G401 (cell line): ENCODE data around the gene GADL1. TPM values are rescaled to one million over a fixed set of nuclear protein-coding genes. Genes with fewer than 3 reads are reported as not detected.
A peak's percentile ranks its signal among the peaks of the same experiment; 100 is the strongest.

Experiments used
- DNase-seq: peaks from one replicate; pipeline ENCODE4 v3.0.0-alpha.2; 2015; ENCODE audit warnings: low spot score
- in situ Hi-C: cut with HindIII; loops from 2 replicates; pipeline ENCODE4 v1.10.0; 2016; ENCODE audit warnings: low sequenced_read_pairs, mixed read lengths
- total RNA-seq: library from RNA; depleted of rRNA; stranded (reverse); fragments of >200 nt; shearing (Covaris generic); gene quantifications from 2 replicates; pipeline ENCODE4 v1.2.3, GENCODE V29; 2014

Gene GADL1
- total RNA-seq, 1 experiment from 2014 or later = not detected

DNA sequence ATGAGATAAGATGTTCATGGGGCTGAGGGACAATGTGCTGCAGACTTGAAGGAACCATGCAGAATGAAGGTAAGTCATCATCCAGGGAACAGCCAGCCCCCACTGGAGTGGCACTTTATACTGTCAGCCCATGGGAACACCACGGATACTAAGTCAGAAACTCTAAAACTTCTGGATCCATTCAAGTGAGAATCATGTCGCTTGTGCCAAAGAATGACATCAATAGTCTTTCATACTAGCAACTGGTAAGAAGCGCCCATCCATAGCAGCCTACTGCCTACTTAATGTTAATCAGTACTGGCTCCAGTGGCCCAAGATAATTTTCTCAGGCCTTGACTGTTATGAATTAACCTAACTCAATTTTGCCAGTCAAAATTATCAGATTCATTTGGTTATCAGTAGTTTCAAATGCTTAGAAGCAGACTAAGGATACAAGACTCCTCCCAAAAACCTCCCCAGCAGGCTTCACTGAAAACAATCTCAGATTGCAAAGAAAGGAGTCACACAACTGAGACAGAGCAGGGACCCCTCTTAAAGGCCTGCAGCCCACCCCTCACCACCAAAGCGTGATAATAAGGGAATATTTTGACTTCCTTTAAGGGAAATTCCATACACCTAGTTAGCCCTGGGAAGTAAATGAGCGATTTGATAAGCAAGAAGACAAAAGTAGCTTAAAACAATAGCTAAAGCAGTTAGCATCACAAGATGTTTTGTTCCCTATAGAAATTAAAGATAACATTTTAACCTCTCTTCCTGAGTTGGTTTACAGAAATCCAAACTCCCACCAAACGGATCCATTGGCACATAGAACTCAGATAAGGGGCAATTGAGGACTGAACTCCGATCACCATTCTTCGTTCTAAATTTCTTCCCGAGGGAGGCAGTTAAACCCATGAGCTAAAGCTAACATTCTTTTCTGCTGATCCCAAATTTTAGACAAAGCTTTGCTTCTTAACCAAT, 189.2 kb downstream of the GADL1 start:
- in situ Hi-C loops = no loop called here
- DNase-seq = no peak

DNA sequence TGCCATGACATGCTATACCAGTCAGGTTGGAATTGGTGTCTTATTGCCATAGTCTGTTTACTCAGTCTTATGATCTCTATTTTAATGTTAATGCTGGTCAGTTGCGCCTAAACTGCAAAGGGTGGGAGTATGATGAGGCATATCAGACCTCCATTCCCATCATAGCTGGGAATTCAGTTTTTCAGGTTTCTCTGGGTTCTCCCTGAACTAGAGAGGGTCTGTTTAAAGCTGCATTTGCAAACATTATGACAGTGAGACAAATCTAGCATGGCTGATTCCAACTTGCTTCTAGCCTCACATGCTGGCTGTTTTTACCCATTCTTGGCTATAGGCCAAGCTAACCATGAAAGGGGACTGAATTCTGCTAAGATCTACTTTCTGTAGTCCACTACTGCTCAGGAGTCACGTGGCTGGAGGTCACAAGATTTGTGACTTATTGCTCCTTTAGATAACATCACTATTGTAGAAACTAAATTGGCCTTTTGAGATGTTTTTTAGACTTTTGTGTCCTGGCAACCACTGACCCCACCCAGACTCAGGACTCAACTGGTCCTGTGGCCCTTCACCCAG, 191.5 kb downstream of the GADL1 start:
- in situ Hi-C loops = no loop called here
- DNase-seq = no peak

DNA sequence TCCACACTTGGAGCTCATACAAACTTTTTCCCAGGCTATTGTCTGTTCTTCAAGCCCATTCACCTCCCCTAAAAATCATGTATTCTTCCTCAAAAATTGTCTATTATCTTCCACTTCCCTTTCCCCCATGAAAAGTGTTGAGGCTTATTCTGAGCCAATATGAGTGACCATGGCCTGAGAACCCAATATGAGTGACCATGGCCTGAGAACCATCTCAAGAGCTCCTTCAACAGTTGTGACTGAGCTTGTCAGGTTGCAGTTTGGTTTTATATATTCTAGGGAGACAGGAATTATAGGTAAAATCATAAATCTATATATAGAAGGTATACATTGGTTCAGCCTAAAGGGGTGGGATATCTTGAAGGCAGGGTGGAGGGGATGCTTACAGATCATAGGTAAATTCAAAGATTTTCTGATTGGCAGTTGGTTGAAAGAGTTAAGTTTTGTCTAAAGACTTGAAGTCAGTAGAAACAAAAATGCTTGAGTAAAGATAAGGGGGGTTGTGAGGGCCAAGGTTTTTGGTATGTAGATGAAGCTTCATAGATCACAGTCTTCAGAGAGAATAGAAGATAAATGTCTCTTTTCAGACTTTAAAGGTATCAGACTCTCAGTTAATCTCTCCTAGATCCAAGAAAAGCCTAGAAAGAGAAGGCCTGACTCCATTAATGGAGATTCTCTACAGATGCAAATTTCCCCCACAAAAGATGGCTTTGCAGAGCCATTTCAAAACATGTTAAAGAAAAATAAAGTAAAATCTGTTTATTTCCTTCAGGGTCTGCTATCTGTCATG, 192.2 kb downstream of the GADL1 start:
- in situ Hi-C loops = no loop called here

DNA sequence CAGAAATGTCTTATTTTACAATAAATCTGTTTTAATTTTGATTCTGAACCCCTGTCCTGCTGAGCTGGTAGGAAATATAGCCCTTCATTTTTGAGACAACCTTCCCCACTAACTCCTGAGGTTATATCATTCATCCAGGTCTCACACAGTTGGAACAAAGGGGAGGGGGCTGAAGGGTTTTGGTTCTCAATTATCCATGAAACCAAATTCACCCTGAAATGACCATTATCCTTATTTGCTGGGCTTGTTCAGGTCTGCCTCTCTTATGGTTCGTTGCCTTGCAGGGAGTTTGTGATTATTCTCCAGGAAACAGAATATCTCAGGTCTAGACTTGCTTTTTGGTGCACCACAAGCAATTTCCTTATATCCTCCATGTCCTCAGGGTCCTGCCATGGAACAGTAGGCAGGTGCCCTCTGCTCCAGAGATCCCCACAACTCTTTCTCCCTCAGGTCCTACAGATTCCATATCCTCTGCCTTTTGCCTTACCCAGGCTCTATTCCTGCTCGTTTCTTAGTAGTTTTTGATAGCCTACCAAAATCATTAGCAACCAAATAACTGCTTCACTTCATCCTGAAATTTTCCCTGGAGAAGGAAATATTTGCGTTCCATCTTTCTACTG, 193.6 kb downstream of the GADL1 start:
- no peak for DNase-seq
- in situ Hi-C loops = no loop called here

More for the DNA sequence above, 192.2 kb downstream of the GADL1 start:
- no peak for DNase-seq

DNA sequence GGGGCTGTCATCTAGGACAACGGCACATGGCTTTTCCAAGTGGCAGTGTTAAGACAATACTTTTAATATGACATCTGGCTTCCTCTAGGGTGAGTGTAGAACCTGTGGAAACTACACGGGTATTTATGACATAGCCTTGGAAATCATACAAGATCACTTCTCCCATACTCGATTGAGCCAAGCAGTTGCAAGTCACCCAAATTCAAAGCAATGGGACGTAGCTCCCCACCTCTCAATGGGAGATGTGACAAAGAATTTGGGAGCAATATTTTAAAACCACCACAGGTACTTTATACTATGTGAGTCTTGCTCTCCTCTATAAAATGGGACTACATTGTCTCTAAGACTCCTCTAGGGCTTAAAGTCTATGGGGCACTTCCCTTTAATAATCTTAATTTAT, 194.5 kb downstream of the GADL1 start:
- in situ Hi-C loops = no loop called here
- DNase-seq = no peak

DNA sequence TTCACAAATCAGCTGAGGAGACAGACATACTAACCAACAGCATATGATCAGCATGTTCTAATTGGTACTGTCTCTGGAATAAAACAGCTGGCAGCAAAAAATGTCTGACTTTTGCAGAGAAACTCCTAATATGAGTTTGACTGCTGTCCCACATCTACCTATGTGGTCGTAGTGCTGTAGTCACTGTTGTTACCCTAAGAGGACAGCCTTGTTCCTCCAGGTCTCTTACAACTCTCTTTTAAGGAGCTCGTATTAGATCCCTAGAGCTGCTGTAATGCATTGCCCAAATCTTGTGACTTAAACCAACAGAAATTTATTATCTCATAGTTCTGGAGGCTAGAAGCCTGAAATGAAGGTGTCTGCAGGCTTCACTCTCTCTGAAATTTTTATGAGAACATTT, 195.9 kb downstream of the GADL1 start:
- in situ Hi-C loops = no loop called here
- DNase-seq = no peak

DNA sequence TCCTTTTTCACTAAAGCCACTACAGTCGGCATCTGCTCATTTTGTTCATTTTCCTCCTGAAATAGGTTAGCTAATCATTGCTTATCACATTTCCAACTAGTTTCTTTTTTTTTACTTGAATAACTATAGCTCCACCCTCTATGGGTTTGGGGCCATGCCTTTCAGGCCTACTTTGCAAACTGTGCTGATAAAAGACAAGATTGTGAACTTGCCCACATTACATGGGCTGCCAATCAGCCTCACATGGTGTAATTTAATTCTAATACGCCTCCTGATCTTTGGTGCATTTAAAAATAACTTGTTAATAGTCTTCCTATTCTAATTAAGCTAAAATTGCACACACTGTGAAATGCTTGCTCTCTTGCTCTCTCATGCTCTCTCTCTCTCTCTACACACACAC, 197.6 kb downstream of the GADL1 start:
- in situ Hi-C loops = no loop called here
- DNase-seq = no peak

DNA sequence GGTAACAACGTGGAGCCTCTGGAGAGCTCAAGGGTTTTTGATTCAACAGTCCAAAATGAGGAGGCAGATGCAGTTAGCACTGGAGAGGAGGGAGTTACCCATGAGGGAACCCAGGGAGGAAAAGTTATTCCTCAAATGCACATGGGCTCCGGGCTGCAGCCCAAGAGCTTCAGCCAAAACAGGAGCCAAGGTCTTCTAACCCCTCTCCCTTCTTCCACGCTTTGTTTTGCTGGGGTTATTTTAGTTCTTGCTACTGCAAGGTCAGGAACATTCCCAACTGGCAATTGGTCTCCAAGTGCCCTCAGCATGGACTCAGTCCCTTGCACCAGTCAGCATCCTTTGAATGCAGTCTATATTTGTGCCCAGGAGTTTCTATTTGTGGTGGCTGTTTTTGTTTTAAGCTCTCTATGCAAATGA, 198.1 kb downstream of the GADL1 start:
- peak; percentile 20 for DNase-seq
- in situ Hi-C loops = no loop called here

DNA sequence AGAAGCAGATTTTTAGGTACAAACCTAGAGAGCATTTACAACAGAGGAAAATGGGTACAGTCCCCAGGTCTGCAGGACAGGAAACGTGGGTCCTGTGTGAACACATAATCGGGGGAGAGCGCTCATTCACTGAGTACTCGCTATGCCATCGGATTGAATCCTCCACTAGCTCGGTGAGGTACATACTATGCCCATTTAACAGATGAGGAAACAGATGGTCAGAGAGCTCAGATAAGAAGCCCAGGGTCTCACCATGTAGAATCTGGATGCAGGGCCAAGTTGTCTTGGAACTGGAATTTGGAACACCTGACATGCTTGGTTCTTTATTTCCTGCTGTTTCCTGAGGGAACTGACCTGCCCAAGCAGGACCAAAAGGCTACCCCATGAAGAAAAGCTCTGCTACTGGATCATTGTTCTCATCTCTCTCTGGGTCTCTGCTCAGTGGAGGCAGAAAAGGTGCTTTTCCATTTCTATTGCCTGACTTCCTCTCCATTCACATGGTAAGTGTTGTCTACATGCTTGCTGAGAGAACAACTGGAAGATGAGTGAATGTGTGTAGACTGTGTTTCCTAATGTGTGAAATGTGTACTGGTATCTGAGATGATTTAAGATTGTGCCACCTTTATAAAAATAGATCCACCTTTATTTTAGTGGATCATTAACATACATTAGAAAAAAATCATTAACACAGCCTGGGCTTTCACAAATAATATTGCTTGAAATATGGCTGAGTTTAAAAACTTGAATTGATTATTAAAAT, 199.0 kb downstream of the GADL1 start:
- in situ Hi-C loops = no loop called here
- no peak for DNase-seq

DNA sequence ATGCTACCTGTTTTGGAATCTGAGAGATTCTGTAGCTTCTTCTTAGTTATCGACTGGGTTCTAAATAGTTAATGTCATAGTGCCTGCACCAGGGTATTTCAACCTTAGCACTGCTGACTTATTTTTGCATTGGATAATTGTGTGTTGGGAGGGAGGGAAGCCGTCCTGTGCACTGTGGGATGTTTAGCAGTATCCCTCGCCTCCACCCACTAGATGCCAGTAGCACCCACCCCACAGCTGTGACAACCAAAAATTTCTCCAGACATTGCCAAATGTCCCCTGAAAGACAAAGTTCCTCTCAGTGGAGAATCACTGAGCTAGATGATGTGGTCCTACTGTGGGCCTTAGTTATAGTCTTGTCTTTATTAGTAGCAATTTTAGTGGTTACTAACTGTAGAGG, 199.8 kb downstream of the GADL1 start:
- in situ Hi-C loops = no loop called here
- no peak for DNase-seq

DNA sequence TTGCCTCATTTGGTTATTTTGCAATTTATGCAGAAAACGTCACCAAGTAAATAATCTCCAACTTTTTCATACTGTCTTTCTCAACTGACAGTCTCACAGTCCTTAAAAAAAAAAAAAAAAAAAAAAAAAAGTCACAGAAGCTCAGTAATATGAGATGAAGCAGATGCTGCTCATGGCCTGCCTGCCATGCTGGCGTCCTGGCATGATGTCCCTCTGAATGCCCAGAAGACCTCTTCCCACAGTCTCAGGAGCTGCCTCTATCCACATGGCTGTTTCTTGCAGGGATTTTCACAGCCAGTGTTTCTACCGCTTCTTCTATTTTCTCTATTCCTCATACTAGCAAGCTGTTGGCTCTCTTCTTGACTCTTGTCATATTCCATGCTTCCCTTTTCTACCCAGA, 200.3 kb downstream of the GADL1 start:
- DNase-seq = no peak
- in situ Hi-C loops = no loop called here

DNA sequence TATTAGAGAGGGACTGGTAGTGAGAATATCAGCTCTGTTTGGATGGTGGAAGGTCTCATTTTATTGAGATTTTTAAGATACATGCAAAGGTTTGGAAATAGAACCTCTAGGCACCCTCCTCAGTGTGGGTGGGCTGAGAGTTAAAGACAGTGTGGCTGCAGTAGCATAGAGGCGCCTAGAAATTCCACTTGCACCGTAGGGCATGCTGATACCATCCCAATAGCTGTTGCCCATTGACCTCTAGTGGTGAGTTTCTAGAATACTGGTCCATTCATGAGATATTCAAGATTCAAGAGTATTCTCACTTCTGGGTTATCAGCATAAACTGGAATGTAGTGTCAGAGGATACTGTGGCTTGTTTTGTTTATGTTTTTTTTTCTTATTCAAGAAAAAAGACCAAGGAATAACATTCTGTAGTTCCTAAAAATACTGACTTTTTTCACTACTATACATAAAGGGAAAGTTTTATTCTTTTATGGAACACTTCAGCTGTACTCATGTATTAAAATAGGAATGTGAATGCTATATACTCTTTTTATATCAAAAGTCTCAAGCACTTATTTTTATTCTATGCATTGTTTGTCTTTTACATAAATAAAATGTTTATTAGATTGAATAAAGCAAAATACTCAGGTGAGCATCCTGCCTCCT, 200.9 kb downstream of the GADL1 start:
- DNase-seq = peak; percentile 27
- in situ Hi-C loops = no loop called here

DNA sequence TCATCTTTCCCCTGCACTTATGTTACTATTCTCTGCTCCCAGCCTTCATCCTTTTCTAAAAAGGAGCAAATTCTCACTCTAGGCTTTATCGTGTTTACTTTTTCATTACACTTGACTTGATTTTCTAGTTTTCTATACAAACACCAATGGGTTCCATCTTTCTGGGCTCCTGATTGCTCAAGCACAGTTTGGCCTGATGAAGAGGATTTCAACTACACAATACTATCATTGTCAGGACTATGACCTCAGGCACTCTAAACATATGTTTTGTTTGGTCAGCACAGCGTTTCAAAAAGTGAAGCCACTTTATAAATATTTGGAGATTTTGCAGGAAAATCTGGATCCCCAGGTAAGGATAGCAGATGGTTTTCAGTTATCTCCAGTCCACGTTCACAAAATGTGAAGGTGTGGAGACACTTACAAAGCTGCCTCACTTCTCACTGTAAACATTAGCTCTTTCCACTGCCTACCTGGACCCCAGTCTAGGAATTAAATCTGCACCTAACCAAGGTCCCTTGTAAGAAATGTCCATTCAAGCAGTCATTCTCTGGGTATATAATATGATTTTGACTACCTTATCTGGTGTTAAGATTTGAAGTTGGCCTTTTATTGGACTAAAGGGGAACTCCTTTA, 201.8 kb downstream of the GADL1 start:
- in situ Hi-C loops = no loop called here
- DNase-seq = no peak

DNA sequence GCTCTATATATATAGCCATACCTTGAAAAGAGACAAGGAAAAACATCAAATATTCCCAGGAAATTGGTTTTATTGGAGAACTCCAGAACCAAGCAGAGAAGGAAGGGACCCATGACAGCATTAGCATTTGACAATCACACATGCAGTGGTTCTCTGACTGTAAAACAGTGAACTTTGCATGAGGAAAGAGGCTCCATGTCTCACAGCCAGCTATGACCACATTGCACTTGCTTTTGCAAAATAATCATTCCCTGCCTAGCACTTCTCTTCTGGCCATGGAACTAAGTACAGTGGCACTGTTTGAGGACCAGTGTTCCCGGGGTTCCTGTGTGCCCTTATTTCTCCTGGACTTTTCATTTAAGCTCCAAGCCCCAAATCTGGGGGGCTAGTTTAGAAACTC, 202.5 kb downstream of the GADL1 start:
- in situ Hi-C loops = no loop called here
- DNase-seq = no peak

DNA sequence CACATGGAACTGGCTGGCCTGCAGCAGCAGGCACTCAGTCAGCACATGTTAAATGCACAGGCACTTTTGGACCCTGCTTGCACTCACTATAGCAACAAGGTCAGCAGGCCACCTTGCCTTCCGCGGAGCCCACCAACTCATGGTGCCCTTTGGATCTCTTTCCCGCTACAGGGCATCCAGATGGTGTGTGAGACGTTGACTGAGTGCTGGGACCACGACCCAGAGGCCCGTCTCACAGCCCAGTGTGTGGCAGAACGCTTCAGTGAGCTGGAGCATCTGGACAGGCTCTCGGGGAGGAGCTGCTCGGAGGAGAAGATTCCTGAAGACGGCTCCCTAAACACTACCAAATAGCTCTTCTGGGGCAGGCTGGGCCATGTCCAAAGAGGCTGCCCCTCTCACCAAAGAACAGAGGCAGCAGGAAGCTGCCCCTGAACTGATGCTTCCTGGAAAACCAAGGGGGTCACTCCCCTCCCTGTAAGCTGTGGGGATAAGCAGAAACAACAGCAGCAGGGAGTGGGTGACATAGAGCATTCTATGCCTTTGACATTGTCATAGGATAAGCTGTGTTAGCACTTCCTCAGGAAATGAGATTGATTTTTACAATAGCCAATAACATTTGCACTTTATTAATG, 203.1 kb downstream of the GADL1 start:
- DNase-seq = no peak
- in situ Hi-C loops = no loop called here

DNA sequence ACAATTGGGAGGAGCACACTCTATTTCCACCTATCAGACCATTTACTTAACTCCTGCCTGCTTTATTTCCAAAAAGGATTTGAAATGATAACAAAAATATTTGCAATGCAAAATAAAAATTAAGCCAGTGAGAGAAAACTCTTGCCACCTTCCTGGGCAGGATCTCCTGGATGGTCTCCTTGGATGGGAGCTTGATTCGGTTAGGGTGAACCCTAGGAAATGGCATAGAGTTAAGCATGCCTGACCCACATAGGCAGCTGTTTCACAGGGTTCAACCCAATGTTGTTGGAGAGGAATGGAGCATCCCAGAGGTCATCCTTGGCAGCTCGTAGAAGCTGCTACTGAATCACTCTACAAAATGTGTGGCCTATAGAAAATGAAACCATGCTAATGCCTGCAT, 204.3 kb downstream of the GADL1 start:
- DNase-seq = no peak
- in situ Hi-C loops = no loop called here

DNA sequence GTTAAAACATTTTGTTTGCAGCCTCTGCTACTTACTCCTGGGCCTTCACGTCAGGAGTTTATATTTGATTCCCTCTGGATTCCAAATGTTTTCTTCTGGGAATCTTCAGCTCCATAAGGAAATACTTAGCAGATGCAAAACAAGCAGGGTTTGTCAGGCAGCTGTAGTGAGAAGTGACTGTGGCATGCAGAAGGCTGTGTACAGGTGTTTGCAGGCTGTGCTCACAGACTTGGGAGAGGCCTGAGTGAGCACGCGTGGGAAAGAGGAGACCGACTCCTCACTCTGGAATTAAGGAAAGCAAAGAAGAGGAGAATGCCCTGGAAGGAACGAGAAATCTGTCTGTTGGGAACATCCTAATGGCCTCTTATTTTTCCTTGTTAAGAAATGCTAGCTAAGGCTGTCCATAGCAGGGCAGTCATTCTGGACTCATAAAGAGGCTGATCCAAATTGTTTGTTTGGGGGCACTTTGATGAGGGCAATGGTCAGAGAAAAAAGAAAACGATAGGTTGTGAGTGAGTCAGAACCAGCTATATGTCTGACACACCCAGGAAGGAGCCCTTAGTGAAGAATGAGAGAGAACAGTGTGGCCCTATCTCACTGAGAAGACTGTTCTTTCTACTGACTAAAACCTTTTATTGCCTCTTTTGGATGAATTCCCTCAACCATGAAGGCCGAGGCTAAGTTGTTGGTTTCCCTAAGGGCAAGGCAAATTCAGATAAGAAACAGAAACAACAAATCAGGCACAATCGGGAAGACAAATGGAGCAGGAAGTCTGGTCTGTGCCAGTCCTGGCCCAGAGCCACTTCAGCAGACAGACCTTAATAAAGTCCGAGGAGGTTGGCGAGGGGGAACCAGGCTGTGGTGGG, 205.5 kb downstream of the GADL1 start:
- in situ Hi-C loops = no loop called here
- DNase-seq = peak; percentile 8
